Measurements from ENCODE around the gene MALRD1.
A peak's percentile ranks its signal among the peaks of the same experiment; 100 is the strongest.
"Not testable (repeated sequence)": the region's sequence is repeated elsewhere in the genome, so short reads cannot be mapped to it uniquely, and the experiment has no call there.

The MALRD1 gene

DNA sequence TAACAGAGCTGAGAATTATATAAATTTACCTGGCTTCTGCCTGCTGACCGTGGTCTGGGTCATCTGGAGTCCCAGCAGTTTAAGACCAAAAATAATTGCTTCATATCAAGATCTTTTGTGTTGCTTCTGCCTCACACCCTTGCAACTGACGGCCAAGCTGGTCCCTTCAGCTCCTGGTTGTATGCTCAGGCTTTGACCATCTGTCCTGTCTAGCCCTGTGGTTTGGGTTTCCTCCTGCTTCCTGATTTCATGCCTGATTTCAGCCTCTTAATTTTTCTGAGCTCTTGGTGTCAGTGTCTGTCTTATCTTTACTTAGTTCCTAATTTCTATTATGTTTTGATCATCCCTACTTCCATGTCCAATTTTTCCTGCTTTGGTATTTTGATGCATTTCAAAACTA is 679.8 kb downstream of the MALRD1 start:
- no peak for DNase-seq

DNA sequence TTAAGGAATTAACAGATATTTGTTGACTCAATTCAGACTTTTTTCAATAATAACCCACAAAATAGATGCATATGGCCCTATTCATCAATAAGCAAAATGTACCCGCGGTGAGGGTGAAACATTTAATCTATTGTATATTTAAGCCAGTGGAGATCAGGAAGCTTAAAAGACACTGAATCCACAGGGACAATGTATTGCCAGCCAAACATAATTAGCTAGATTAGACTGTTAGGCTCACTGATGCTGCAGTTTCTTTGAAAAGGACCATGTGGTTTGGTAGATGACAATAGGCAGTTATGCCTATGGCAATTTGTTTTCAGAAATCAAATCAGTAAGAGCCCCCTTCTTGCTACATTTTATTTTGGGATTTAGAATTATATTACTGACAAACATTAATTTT is 680.4 kb downstream of the MALRD1 start:
- DNase-seq, result no peak

DNA sequence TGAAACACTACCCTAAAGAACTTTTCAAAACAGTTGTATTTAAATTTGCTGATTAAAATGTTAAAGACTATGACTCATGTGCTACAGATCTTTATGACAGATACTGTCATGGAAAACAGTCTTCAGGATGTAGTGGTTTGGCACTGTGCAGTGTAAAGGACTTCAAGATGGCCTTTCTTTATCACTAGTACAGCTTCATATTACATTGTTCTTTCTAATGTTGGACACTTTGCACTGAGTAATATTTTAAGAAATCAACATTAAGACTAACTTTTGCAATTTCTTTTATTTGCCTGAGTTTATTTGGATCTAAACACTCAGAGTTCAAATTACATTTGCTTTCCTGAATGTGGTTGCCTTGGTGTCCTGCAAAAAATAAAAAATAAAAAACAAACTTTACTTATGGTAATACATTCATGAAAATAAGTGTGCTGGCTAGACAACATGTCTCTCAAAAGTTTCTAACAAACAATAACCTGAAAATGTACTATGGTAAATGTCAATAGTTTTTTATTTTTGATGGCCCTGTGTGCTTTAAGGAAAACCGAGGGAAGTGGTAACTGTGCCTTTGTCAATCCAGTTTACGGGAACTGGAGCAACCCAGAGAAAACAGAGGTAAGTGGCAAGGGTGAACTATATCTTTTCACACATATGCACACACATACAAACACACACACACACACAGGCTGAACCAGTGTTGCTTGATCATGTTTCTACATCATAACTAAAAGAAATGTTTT is 681.7 kb downstream of the MALRD1 start:
- no peak for DNase-seq

DNA sequence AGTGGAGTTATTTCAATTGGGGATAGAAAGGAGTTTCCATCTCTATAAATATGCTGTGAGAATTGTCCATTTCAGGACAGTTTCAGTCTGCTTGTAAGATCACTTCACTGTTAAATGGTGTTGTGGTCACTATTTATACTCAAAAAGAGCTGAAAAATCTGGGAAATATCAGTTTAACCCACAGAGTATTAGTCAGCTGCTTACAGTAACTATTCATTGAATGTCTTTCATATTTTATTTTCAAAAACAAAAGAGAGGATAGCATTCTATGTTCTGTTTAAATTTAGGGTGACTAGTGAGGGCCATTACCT is 682.3 kb downstream of the MALRD1 start:
- no peak for DNase-seq

DNA sequence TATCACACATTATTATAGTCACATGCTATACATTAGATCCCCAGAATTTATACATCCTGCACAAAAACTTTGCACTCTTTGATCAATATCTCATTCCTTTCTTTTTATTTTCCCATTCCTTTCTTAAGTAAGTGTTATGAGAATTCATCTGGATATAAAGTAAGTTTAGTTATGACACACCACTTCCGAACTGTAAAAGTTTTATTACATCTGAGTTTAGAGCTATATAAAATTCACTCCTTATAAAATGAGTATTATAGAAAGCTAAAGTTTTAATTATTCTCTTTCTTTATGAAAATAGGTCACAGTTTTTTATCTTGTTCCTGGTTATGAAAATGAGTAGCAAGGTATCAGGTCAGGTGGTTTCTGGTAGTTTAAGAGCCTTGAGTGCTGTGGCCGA is 683.0 kb downstream of the MALRD1 start:
- DNase-seq, result no peak

DNA sequence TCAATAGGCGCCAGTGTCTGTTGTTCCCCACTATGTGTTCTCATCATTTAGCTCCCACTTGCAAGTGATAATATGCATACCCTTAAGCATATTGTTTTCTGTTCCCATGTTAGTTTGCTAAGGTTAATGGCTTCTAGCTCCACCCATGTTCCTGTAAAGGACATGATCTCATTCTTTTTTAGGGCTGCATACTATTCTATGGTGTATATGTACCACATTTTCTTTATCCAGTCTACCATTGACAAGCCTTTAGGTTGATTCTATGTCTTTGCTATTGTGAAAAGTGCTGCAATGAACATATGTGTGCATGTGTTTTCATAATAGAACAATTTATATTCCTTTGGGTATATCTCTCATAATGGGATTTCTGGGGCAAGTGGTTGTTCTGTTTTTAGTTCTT is 689.8 kb downstream of the MALRD1 start:
- DNase-seq, result no peak

DNA sequence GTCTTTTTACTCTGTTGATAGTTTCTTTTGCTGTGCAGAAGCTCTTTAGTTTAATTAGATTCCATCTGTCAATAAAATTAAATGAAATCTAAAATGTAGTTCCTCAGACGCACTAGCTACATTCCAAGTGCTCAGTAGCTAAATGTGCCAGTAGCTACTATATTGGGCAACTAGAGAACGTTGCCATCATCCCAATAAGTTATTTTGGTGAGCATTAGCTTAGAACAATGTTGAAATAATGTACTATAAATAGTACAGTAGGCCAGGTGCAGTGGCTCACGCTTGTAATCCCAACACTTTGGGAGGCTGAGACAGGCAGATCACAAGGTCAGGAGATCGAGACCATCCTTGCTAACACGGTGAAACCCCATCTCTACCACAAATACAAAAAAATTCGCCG is 690.6 kb downstream of the MALRD1 start:
- DNase-seq, result not testable (repeated sequence)

DNA sequence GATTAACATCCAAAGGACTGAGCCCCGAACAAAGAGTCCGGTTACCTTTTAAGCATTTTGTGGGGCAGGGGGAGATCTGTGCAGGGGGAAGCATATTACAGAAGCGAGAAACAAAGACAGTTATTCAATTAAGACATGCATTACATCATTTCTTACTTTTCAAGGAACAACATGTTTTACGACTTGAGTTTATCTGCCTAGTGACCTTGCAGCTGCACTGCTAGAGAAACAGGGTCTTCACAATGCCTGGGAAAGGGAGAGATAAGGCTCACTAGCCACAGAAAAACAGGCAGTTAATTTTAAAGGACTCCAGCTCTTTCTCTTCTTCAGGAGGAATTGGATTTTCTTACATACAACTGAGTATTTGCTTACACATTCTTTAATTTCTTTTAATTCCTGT is 693.5 kb downstream of the MALRD1 start:
- not testable (repeated sequence) for DNase-seq

DNA sequence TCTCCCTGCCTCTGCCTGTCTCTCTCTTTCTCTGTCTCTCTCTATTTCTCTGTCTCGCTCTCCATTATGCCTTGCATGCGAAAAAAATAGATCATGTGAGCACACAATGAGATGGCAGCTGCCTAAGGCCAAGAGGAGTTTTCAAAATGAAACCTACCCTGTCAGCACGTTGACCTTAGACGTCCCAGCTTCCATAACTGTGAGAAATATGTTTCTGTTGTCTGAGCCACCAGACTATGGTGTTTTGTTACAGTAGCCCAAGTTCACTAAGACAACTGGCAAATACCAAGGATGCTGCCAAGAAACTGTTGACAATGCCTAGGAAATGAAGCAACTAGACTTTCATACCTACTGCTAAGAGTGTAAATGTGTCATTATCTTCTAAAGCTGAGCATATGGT is 697.1 kb downstream of the MALRD1 start:
- no peak for DNase-seq

DNA sequence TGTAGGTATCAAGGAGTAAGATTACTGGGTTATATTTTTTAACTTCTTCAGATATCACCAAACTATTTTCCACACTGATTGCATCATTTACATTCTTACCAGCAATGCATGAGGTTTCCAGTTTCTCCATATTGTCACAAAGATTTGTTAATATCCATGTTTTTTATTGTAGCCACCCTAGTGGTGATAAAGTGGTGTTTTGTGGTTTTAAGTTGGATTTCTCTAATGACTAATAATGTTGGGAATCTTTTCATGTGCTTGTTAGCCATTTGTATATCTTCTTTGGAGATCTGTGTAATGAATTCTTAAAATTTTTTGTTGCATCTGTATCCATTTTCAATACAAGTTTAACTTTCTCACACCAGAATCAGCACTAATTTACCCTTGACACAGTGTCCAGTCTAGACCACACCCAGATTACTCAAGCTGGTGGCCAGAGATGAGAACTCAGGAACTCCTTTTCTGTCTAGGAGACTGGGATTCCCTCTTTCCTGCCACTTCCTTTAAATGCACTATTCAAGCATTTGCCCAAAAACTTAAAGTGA is 700.7 kb downstream of the MALRD1 start:
- no peak for DNase-seq

DNA sequence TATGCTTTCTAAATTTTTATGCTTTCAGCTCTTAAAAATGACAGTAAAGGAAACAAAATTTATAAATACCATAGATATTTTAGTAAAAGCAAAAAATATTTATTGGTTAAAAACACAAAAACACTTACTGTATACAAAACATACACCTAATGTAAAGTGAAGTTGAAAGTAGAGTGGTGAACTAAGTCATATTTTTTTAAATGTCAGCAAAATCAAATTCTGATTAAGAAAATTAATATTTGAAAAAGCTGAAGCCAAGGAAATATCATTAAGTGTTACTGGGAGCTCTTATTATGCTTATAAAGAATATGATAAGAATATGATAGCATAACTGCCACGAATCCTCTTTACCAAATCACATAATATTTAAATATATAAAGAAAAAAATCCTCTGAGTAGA is 702.4 kb downstream of the MALRD1 start:
- DNase-seq, result no peak

DNA sequence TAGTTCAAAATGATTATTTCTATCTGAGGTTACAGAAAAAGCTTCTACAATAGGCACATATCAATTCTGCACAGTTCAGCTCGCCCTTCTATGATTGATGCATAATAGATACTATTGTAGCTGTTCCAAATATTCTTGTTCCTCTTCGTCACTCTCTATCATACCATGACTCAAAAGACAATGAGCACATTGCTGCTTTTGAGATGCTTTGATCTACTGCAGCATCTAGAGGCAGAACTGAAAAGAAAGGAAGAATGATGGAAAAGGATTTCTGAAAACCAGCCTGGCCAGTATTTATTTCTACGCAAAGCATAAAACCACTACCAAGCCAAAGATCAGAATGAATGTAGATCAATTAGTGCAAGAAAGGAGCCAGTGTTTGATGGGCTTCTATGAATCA is 708.3 kb downstream of the MALRD1 start:
- no peak for DNase-seq

DNA sequence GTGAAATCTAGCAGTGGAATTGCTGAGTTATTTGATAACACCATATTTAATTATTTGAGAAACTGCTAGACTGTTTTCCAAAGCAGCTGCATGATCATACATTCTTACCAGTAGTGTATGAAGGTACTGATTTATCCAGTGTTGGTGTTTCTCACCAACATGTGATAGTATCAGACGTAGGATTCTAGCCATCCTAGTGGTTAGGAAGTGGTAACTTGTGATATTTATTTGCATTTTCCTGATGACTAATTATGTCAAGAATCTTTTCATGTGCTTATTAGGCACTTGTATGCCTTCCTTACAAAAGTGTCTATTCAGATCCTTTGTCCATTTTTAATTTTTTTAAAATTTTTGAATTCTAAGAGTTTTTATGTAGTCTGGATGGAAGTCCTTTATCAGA is 713.4 kb downstream of the MALRD1 start:
- no peak for DNase-seq

DNA sequence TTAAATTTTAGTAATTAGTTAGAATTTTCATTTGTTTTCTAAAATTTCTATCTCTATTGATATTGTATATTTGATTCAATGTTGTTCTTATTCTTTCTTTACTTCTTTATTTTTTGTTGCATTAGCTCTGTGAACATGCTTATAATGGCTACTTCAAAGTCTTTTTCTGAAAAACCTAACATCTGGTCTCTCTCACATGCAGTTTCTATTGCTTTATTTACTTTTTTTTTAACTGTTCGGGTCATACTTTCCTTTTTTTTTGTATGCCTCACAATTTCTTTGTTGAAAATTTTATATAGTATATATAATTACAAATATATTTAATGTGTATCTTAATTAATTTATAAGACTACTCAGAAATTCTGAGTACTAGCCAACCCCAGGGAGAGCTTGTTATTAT is 715.5 kb downstream of the MALRD1 start:
- DNase-seq, result no peak

DNA sequence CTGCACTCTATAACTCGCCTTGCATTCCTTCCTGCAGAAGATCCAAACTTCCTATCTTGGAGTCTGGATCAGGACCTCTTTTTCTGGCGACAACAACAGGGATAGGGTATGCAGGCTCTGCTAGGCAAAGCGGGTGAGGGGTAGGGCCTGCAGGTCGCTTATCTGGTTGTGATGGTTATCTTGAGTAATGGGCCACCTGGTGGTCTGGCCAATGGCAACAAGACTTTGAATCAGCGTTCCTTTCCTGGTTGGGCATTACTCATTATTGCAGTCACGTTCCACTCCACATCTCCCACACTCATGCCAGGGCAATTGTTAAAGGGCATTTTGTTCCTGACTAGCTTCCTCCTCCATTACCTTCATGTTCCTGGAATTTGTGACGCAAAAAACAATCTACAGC is 719.3 kb downstream of the MALRD1 start:
- DNase-seq, result no peak

DNA sequence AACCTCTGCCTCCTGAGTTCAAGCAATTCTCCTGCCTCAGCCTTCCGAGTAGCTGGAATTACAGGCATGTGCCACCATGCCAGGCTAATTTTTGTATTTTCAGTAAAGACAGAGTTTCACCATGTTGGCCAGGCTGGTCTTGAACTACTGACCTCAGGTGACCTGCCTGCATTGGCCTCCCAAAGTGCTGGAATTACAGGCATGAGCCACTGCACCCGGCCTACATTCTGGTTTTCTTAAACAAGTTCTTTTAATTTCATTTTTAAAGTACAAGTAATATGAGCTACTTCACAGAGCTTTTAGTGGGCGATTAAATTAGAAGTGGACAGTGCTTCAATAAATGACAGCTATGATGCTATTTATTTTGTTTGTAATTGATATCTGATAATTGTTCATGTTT is 721.2 kb downstream of the MALRD1 start:
- not testable (repeated sequence) for DNase-seq

DNA sequence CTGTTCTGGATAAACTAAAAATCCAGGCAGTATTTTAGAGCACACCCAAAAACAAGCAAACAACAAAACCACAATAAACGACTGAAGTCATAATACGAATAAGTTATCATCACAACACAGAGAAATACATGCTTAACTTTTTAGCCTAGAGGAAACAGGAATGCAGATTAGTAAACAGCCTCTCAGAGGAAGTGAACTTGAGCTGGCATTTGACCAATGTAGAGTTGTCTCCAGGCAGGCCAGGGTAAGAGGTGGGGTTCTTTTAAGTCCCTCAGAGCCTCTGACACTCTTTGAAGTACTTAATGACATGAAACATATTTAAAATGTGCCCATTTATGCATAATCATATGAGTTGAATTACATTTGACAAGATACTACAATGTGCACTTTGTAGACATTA is 724.4 kb downstream of the MALRD1 start:
- DNase-seq, result no peak

DNA sequence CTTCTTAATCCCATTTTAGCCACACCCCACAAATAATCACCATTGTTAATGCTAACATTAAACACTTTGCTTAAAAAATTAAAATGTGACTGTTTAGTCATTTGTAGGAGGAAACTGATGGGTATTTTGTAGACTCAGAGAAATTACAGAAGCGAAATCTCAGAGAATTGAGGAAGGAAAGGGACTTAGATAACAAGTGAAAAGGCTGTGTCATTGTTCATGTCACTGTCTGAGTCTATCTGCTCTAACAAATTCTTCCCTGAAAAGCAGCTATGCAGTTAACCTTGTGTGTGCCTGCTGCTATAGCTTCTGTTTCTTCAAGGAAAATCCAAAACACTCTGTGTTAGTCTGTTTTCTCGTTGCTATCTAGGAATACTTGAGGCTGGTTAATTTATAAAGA is 726.7 kb downstream of the MALRD1 start:
- DNase-seq, result peak; percentile 0

DNA sequence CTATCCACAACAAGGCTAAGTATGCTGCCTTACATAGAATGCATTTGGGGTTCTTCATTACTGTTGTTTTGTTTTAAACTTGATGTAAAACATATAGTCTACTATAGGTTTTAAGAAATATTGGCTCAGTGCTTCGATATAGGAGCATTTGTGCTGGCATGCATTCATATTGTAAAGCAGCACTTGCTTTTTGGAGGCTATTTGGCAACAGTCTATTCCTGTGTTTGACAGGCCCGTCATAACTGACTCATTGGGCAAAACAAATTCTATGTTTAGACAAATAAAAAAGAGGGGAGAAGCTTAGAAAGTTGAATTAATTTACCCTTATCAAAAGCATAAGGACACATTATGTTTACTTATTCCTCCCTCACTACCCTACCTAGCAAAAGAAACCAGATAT is 729.2 kb downstream of the MALRD1 start:
- DNase-seq, result no peak

DNA sequence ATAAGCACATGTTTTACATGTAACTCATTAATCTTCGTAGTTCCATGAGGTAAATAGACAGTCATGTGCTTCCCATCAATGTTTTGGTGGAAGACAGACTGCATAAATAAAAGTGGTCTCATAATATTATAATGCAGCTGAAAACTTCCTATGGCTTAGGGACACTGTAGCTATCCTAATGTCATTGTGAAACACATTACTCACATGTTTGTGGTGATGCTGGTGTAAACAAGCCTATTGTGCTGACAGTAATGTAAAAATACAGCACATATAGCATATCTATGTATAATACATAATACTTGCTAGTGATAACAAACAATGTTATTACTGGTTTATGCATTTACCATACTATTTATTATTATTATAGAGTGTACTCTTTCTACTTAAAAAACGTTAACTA is 730.4 kb downstream of the MALRD1 start:
- DNase-seq, result no peak

DNA sequence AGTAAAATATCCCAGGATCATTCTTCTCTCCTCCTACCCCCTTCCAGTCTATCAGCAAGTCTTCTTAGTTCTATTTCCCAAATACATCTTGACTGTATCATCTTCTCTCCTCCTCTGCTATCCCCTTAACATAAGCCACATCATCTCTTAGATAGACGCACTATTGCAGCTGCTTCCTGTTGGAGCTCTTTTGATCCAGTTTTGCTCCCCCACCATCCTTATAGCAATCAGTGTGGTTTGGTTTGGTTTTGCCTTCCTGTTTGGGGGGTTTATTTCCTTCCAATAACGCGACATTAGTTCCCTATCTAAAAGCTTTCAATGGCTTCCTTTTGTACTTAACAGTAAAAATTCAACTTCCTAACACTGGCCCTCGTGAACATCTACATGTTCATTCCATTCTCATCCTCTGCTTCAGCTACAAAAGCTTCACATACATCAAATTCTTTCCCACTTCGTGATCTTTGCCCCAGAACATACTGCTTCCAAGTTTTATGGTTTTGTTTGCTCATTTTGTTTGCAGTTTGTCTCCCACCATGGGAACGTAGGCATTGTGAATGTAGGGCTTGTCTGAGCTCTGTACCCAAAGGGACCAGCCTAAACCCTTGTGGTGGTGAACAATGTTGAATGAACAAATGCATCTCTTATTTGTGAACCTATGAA is 734.0 kb downstream of the MALRD1 start:
- DNase-seq, result no peak

DNA sequence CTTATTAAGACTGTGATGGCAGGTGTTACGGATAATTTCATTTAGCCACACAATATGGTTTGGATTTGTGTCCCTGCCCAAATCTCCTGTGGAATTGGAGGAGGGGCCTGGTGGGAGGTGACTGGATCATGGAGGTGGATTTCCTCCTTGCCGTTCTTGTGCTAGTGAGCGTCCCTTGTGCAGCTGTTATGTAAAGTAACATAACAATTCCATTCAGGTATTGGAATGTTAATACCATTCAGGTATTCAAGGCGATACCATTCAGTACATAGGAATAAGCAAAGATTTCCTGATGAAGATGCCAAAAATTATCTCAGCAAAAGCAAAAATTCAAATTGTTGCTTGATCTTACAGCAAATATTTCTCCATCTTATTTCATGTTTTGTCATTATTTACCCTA is 735.1 kb downstream of the MALRD1 start:
- no peak for DNase-seq
